Activated CD4-positive, alpha-beta T cell treated with anti-CD3 and anti-CD28 coated beads, Interleukin-2, amount 50 U/mL, for 16 hours (primary cell): ENCODE results near the gene ABCA13.

Experiments
- DNase-seq: peaks from one replicate; pipeline ENCODE4 v3.0.0-alpha.2; 2020

ABCA13 gene

DNA sequence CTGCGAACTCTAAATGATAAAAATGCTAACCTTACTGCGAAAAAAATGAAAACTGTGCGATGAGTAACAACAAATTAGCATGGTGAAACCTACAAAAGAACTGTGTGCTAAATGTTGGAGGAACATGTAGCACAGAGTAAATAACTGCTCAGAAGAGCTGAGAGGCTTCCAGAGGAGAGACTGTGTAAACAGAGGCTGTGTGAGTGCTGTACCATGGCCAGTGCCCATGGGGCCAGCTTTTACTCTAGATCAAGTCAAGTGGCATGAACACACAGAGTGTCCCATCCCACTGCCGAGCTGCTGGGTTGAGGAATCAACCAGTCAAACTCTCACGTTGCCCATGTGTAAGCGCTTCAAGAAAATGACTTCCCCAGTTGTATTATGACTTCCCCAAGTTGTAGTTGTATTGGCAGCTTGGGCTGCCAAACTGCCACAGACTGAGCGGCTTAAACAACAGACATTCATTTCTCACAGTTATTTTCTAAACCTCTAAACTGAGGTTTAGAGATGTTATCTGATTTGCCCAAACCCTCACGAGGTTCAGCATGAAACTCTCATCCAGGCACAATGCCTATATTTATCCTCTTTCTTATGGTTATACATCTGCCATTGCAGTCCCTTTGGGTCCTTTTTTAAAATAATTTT, 270.7 kb downstream of the ABCA13 start:
- no peak for DNase-seq

DNA sequence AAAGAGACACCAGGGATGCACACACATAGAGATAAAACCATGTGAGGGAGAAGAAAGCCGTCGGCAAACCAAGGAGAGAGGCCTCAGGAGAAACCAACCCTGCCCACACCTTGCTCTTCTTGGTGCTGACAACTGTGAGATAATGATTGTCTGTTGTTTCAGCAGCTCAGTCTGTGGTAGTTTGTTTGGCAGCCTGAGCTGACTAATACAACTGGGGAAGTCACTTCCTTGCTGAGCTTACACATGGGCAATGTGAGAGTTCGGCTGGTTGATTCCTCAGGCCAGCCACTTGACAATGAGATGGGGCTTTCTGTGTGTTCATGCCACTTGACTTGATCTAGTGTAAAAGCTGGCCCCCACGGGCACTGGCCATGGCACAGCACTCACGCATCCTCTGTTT, 271.8 kb downstream of the ABCA13 start:
- no peak for DNase-seq

GRCh38 chr7:48446721-48447120, 275.5 kb downstream of the ABCA13 start:
- DNase-seq: no peak

DNA sequence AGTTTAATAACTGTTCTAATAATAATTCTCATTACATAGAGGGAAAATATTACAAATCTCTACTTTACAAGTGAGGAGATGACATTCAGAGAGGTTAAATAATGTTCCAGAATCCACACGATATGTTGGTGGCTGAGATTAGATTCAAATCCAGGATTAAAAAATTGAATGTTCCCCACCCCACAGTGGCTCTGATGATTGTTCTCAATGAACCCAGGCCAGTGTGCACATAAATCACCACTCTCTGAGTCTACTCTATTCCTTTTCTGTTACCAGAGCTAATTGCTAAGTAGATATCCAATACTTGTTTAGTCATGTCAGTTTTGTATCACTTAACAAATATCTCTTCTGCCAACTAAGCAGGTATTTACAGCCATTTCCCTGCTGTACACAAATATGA, 281.0 kb downstream of the ABCA13 start:
- DNase-seq: no peak

DNA sequence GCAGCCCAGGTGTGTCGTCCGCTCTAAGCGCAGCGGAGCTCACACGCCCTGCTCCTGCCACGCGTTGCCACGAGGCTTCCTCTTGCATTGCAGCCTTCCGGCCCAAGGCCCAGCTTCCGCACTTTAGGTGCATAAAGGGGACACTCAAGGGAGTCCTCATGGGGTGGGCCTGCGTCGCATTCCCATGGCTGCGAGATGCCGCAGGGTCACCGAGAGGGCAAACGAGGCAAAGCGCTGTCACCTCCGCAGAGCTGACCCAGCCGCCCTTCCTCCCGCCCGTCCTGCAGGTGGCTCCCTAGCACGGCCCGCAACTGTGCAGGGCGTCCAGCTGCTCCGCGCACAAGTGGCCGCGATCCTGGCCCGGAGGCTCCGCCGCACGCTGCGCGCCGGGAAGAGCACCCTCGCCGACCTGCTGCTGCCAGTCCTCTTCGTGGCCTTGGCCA, 283.5 kb downstream of the ABCA13 start:
- no peak for DNase-seq

GRCh38 chr7:48455363-48455762, 284.1 kb downstream of the ABCA13 start:
- DNase-seq: no peak

GRCh38 chr7:48458701-48459524, 287.7 kb downstream of the ABCA13 start:
- no peak for DNase-seq

- no peak for DNase-seq
Measured at GRCh38 chr7:48466713-48467112, 295.5 kb downstream of the ABCA13 start.

GRCh38 chr7:48471196-48471595, 299.9 kb downstream of the ABCA13 start:
- no peak for DNase-seq

DNA sequence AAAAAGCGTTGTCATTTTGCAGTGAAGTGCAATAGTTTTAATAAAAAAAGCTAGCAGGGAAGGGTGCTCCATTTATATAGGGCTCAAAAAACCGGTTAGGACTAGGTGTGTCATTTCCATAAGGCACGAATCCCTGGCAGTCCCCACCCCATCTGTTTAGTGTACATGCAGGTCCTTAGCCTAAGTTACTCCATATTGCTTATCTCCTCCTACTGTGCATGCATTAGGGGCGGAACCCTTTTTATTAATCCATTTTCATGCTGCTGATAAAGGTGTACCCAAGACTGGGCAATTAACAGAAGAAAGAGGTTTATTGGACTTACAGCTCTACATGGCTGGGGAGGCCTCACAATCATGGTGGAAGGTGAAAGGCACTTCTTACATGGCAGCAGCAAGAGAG, 301.4 kb downstream of the ABCA13 start:
- no peak for DNase-seq

- DNase-seq: no peak
Measured at GRCh38 chr7:48473205-48473865, 302.1 kb downstream of the ABCA13 start.

DNA sequence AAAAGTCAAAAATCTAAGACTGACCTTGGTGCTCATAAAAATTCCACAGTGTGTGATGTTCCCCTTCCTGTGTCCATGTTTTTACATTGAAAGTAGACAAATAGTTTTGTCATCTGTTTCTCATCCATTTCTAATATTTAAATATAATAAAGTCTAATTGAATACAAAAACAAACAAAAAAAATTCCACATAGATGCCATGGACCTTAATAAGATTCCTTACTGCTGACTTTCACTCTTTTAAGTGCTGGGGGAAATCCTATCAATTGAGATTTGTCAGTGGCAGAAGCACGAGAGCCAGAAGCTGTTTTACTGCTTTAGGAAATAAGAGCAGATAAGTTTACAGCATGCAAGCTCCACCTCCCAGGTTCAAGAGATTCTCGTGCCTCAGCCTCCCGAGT, 310.0 kb downstream of the ABCA13 start:
- no peak for DNase-seq

DNA sequence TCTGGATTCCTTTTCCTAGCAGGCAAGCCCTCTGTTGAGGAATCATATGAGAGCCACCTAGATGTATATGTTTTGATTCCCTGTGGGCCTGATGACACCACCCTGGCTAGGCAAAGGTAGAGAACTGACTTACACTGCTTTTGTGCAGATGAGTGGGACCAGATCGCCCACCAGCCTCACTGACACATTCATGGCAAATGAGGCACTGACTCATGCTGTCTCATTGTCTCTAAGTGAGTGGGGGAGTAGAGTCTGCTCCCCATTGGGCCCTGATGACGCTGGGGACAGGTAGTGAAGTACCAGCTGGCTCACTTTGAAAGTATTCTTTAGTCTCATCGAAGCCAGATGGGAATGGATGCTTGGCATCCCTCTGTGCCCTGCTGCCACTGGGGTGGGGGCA, 326.3 kb downstream of the ABCA13 start:
- DNase-seq: no peak

DNA sequence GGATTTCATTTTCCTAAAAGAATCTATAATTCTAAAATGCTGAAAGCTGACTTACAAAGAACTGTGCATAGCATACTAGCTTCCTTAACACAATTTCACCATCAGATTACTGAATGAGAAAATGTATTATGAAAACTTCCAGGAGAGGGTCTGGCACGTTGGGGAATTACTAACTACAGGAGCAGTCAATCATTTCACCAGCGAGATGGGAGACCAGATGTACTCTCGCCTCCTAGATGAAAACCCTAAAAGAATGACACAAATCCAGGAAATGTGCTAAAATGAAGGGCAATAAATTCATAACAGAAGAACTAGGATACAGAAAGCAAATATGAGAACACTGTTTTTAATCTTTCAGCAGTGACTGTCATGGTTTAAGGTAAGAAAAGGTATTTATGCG, 330.8 kb downstream of the ABCA13 start:
- no peak for DNase-seq

DNA sequence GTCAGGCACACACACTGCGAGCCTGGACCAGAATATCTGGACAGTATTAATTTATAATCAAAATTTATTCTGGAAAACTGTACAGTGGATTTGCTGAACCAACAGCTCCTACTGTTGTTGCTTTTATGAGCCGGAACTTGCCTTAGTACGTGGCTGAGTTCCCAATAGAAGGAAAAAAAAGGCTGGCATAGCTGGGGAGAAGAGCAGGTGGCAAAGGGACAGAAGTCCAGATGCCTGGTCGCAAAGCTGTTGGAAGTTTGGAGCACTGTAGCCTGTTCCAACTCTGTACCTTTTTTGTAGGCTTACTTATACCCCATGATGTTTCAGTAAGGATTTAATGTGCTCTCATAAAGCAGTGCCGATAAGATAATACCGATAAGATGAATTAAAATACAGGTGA, 333.8 kb downstream of the ABCA13 start:
- DNase-seq: no peak

GRCh38 chr7:48505466-48505865, 334.2 kb downstream of the ABCA13 start:
- DNase-seq: no peak

DNA sequence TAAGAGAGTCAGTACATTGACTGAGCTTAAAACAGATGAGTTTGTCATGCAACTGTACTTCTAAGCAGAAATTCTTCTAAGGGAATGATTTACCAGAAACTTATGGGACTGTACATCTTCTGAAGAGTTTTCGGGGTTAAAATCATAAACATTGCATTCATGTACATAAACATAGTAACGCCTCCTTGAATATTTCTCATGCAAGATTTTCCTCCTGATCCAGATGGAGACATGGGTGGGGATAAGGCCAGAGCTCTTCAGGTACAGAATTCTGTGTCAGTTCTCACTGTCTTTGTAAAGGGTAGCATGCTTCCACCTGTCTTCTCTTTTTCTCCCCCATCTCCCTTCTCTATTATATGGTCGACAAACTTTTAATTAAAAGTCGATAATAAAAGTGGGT, 335.3 kb downstream of the ABCA13 start:
- no peak for DNase-seq

GRCh38 chr7:48511080-48511479, 339.8 kb downstream of the ABCA13 start:
- no peak for DNase-seq

DNA sequence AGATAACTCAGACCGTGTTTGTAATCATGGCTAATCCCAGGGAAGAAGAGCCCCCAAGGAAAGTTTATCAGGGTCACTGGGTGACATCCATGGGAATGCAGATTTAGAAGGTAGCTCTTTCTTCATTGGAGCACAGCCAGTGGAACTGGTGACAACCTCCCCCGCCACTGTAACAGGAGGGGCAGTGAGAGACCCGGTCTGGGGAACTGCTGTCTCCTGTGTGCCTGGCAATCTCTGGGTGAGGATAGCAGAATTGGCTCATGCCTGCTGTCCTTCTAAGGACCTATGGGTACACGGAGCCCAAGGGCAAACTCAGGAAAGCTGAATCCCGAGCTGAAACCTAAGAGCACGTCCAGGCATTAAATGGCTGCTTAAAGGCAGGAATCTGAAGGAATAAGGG, 341.6 kb downstream of the ABCA13 start:
- no peak for DNase-seq

DNA sequence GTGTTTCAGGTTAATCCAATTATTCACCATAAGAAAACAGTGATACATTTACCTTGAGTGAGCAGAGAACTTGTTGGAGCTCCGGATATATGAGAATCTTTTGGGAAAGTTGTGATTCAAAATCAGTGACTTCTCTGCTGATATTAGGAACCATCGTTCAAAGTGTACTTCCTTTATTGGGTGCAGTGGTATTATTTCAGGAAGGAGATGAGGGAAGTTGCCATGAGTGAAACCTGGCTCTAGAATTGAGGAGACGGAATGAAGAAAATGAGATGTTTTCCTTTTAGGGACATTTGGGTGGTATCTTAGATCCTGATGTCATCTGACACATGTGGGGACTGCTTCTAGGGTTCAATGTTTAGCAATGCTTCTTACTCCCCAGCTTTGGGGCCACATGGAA, 343.9 kb downstream of the ABCA13 start:
- DNase-seq: no peak

DNA sequence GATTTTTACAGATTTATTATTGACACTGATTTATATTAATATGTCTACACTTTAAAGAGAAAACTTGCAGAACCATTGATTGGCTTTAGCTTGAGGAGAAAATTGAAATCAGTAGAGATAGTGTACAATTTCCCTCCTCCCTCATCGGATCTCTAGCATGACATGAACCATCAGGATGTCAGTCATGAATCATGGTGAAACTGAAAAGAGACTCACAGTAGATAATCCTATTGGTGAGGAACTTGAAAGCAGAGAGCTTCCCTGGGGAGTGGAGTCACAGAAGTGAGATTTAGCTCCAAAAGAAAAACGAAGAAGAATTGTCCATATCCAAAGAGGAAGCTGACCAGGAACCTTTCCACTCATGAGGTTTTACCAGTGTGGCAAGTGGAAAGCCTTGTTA, 346.8 kb downstream of the ABCA13 start:
- DNase-seq: no peak

- DNase-seq: no peak
Measured at GRCh38 chr7:48522692-48523091, 351.4 kb downstream of the ABCA13 start.

DNA sequence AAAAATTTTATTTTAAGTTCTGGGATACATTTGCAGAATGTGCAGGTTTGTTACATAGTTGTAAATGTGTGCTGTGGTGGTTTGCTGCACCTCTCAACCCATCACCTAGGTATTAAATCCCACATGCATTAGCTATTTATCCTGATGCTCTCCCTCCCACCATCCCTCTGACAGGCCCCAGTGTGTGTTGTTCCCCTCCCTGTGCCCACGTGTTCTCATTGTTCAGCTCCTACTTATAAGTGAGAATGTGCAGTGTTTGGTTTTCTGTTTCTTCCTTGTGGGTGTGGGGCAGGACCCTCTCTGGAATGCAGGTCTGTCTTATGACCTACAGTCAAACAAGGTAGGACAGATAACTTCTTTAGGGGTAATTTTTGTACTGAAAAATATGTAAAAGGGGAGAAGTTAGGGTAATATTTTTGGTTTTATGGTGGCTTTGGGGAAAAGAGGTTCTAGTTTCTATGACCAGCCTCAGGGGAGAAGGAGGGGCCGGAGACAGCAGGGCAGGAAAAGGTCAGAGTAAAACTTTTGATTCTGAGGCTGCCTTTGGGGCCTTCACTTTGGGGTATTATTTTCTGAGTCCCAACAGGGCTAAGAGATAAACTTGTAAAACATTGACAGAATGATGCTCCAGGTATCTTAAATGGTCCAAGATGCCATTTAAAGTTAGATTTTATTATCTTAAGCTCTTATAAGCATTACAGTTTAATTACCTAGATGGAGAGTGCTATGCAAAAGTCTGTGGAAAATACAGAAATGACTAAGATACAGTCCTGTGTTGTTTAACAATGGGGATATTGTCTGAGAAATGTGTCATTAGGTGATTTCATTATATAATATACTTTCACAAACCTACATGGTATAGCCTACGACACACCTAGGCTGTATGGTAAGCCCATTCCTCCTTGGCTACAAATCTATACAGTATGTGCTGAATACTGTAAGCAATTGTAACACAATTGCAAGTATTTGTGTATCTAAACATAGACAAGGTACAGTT, 354.8 kb downstream of the ABCA13 start:
- DNase-seq: no peak
